Endothelial cell of umbilical vein (primary cell): ENCODE measurements around the gene BMPR1A. TPM values are rescaled to one million over a fixed set of nuclear protein-coding genes. Genes with fewer than 3 reads are reported as not detected.

Source experiments
- BruUV-seq: library from RNA; stranded (reverse); fragments of 400-500 nt; replicated peaks from 2 replicates; lab custom pipeline; 2021; lab: Mats Ljungman, UMichigan
- CTCF ChIA-PET: fragments of 300-600, 350-600 bp; sonication (Branson Sonifier 250); formaldehyde crosslinking; loops from one replicate; lab custom pipeline; 2021; ENCODE audit warnings: antibody characterized with exemption, inconsistent platforms; lab: Charles Lee
- POLR2A ChIA-PET: fragments of 300-600, 350-600 bp; sonication (Branson Sonifier 250); formaldehyde crosslinking; loops from one replicate; lab custom pipeline; 2021; ENCODE audit warnings: antibody characterized with exemption, inconsistent platforms; lab: Charles Lee
- DNase-seq: peaks from one replicate; pipeline ENCODE4 v3.0.0-alpha.2; 2011; ENCODE audit warnings: low read depth, low spot score
- FAIRE-seq: peaks from 2 replicates; lab custom pipeline; 2011; peaks lifted over from hg19 to GRCh38; lab: Jason Lieb, UNC
- H2AFZ ChIP-seq: 2 replicates; pipeline ENCODE4 v1.6.0; 2012; ENCODE audit warnings: low read depth, low read length, control low read depth, inconsistent platforms
- H3K27ac ChIP-seq: 2 replicates; pipeline ENCODE4 v1.5.1; 2011; ENCODE audit warnings: low read depth, mild to moderate bottlenecking, control low read depth, low read length, moderate library complexity; ENCODE audit not compliant: insufficient read depth
- H3K27me3 ChIP-seq, 2 experiments: 2 replicates each; pipeline versions ENCODE4 v1.6.0 to v1.6.1; 2011; ENCODE audit warnings: low read length in 2 of 2, mixed read lengths in 1 of 2; ENCODE audit not compliant: control insufficient read depth in 2 of 2, insufficient read depth in 2 of 2
- H3K36me3 ChIP-seq, 2 experiments: 2 replicates in 1 of 2; 3 replicates in 1 of 2; pipeline ENCODE4 v1.5.1; 2011; ENCODE audit warnings: low read length in 2 of 2, mild to moderate bottlenecking in 1 of 2, moderate library complexity in 1 of 2; ENCODE audit not compliant: control insufficient read depth in 2 of 2, insufficient read depth in 2 of 2; ENCODE audit errors: extremely low read depth in 1 of 2
- H3K4me1 ChIP-seq: 3 replicates; pipeline ENCODE4 v1.5.1; 2011; ENCODE audit warnings: mild to moderate bottlenecking, low read length; ENCODE audit not compliant: control insufficient read depth, insufficient read depth; ENCODE audit errors: extremely low read depth
- H3K4me2 ChIP-seq: 2 replicates; pipeline ENCODE4 v1.6.1; 2011; ENCODE audit warnings: low read length, control low read depth, mixed read lengths; ENCODE audit not compliant: insufficient read depth
- H3K4me3 ChIP-seq, 3 experiments: fragments of 200-600 bp in 1 of 3; sonication (generic), shearing (Covaris generic) in 1 of 3; replicated peaks in 1 of 3; 2 replicates each; pipeline ENCODE4 v1.5.1; 2011 to 2016; ENCODE audit warnings: control low read depth in 3 of 3, low read length in 3 of 3, mild to moderate bottlenecking in 2 of 3, inconsistent platforms in 1 of 3, low read depth in 1 of 3, moderate library complexity in 1 of 3; ENCODE audit not compliant: insufficient read depth in 1 of 3
- H3K79me2 ChIP-seq: 2 replicates; pipeline ENCODE4 v1.6.0; 2012; ENCODE audit warnings: low read length, inconsistent platforms; ENCODE audit not compliant: control insufficient read depth, insufficient read depth
- H3K9ac ChIP-seq: replicated peaks from 2 replicates; pipeline ENCODE3; 2011; ENCODE audit warnings: low read length, control low read depth; ENCODE audit not compliant: insufficient read depth; ENCODE audit errors: extremely low read depth
- H3K9me1 ChIP-seq: replicated peaks from 3 replicates; pipeline ENCODE4 v1.6.0; 2011; ENCODE audit warnings: mild to moderate bottlenecking, low read length; ENCODE audit not compliant: control insufficient read depth, insufficient read depth; ENCODE audit errors: extremely low read depth
- H3K9me3 ChIP-seq: replicated peaks from 2 replicates; pipeline ENCODE4 v1.5.1; 2012; ENCODE audit warnings: low read length, inconsistent platforms; ENCODE audit not compliant: control insufficient read depth, insufficient read depth
- H4K20me1 ChIP-seq: replicated peaks from 2 replicates; pipeline ENCODE3; 2011; ENCODE audit warnings: mild to moderate bottlenecking, low read length; ENCODE audit not compliant: control insufficient read depth, insufficient read depth; ENCODE audit errors: extremely low read depth
- CTCF ChIP-seq, 2 donors: IDR thresholded peaks; 1 replicate in 1 of 2; 2 replicates in 1 of 2; pipeline ENCODE4 v1.5.1; 2011; ENCODE audit warnings: low read length in 2 of 2, mild to moderate bottlenecking in 2 of 2, moderate library complexity in 2 of 2, control low read depth in 1 of 2, inconsistent platforms in 1 of 2, low read depth in 1 of 2; ENCODE audit not compliant: insufficient read depth in 1 of 2; ENCODE audit errors: extremely low read depth in 1 of 2
- EZH2 ChIP-seq: IDR thresholded peaks from 2 replicates; pipeline ENCODE4 v1.6.1; 2012; ENCODE audit warnings: borderline replicate concordance, low read depth, mild to moderate bottlenecking, moderate library complexity, low read length, inconsistent platforms; ENCODE audit not compliant: severe bottlenecking
- FOS ChIP-seq: IDR thresholded peaks from 2 replicates; pipeline ENCODE4 v1.6.1; 2011; ENCODE audit warnings: mild to moderate bottlenecking, low read length, moderate library complexity, borderline replicate concordance; ENCODE audit not compliant: insufficient read depth
- GATA2 ChIP-seq: IDR thresholded peaks from 2 replicates; pipeline ENCODE4 v1.7.0; 2011; ENCODE audit warnings: low read depth, mild to moderate bottlenecking, moderate library complexity, mixed read lengths, low read length; ENCODE audit not compliant: insufficient read length, insufficient read depth
- JUN ChIP-seq: IDR thresholded peaks from 2 replicates; pipeline ENCODE4 v1.6.1; 2011; ENCODE audit warnings: borderline replicate concordance, low read depth; ENCODE audit not compliant: insufficient read length, insufficient read depth
- MYC ChIP-seq: IDR thresholded peaks from one replicate; pipeline ENCODE4 v1.6.1; 2011; ENCODE audit warnings: mild to moderate bottlenecking, low read depth, low read length
- POLR2A ChIP-seq: IDR thresholded peaks from 2 replicates; pipeline ENCODE4 v1.6.1; 2012; ENCODE audit warnings: low read depth, mild to moderate bottlenecking, control low read depth, low read length
- POLR2AphosphoS5 ChIP-seq: IDR thresholded peaks from 2 replicates; pipeline ENCODE4 v1.6.1; 2012; ENCODE audit warnings: low read depth, mild to moderate bottlenecking, control low read depth, low read length, moderate library complexity; ENCODE audit not compliant: insufficient read depth
- dilution Hi-C: fragments of 300-500 bp; cut with MboI; formaldehyde crosslinking; loops from one replicate; pipeline ENCODE4 v1.15.0; 2019; ENCODE audit warnings: low sequenced_read_pairs; ENCODE audit not compliant: extremely low pct_ligation_motif_present
- intact Hi-C: fragments of 100-400 bp; cut with micrococcal nuclease; formaldehyde crosslinking; loops from one replicate; pipeline ENCODE4 v1.10.0; 2022
- polyA plus RNA-seq, 4 experiments: library from polyadenylated mRNA; depleted of rRNA in 3 of 4; stranded (reverse) in 3 of 4; unstranded in 1 of 4; fragments of >200 nt; gene quantifications; 2 replicates each; pipeline versions ENCODE4 v1.2.1 to v1.2.3, GENCODE V29; 2011 to 2012; ENCODE audit warnings: missing spikeins in 1 of 4
- total RNA-seq: library from RNA; stranded (reverse); gene quantifications from 2 replicates; pipeline ENCODE4 v1.2.3, GENCODE V29; 2021
- TF ChIP-seq, protein P1 (sequence below): IDR thresholded peaks from 2 replicates; pipeline ENCODE4 v1.6.1; 2011; ENCODE audit not compliant: insufficient read depth, insufficient read length

Gene BMPR1A
- total and polyA plus RNA-seq, 2 donors (not counting 3 experiments of a cell fraction or from before 2014, with no cell fraction given) = not detected

GRCh38 chr10:86936661-86937501 is 180.5 kb downstream of the BMPR1A start:
- no TSS peak for BruUV-seq
- Histone ChIP-seq H3K27ac (no peak overlapping the region), H3K9me1 (no peaks in the 10 kb centered on the region), H4K20me1 (no peaks in the 10 kb centered on the region), H3K4me3 (no peak overlapping the region), H3K9me3 (no peaks in the 10 kb centered on the region), H3K79me2 (peaks cover 13% of the 10 kb centered on the region), H3K36me3 (peaks cover 32 to 56% of the 10 kb centered on the region in 2 experiments), H3K9ac (no peak overlapping the region), H2AFZ (no peak overlapping the region), H3K4me1 (no peaks in the 10 kb centered on the region), H3K4me2 (no peak overlapping the region), H3K27me3 (no peaks in the 10 kb centered on the region)
- intact Hi-C loops = no loop called here
- CTCF ChIA-PET = interaction anchor here (1.4 to 12.5 kb wide), 4 partner anchors 20 to 252 kb away, joined by 3 to 325 read pairs (median 96); partner anchors contain the start of genes ADIRF, MMRN2 and SNCG
- dilution Hi-C loops = no loop called here
- TF ChIP-seq EZH2 (no peak), POLR2A (no peak), POLR2AphosphoS5 (no peak), JUN (no peak), GATA2 (no peak), MYC (no peak), FOS (no peak), CTCF (IDR thresholded peaks at IDR 0.05; ENCODE audit: extremely low read depth in 1 of 2, insufficient read depth in 1 of 2, low read depth in 1 of 2, low read length in 2 of 2) (no peak)
- TF ChIP-seq, protein P1, sequence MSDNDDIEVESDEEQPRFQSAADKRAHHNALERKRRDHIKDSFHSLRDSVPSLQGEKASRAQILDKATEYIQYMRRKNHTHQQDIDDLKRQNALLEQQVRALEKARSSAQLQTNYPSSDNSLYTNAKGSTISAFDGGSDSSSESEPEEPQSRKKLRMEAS = no peak
- POLR2A ChIA-PET = no interaction called here
- DNase-seq (no peak), FAIRE-seq (no peak)
